HG02798 (cell line): Measurements from ENCODE around the gene COL16A1.
"Not testable (repeated sequence)": the region's sequence is repeated elsewhere in the genome, so short reads cannot be mapped to it uniquely, and the experiment has no call there.

Experiments used
- ATAC-seq: cut with Tn5 transposase; IDR thresholded peaks from one replicate; pipeline ENCODE4 v1.9.1; 2021; ENCODE audit warnings: mild to moderate bottlenecking; ENCODE audit not compliant: unreplicated experiment, poor library complexity

Gene COL16A1

GRCh38 chr1:31707711-31708110 lies 3.9 kb upstream of the COL16A1 start:
- no peak for ATAC-seq

- ATAC-seq, result not testable (repeated sequence)
These were observed 3.3 kb upstream of the COL16A1 start for GRCh38 chr1:31707059-31707600.

GRCh38 chr1:31706384-31707058 lies 2.7 kb upstream of the COL16A1 start:
- ATAC-seq, result no peak

GRCh38 chr1:31705080-31705866 lies 1.5 kb upstream of the COL16A1 start:
- ATAC-seq, result no peak

GRCh38 chr1:31704271-31705079 lies 658 bp upstream of the COL16A1 start:
- no peak for ATAC-seq

GRCh38 chr1:31702836-31703404 lies 897 bp downstream of the COL16A1 start:
- no peak for ATAC-seq

GRCh38 chr1:31701091-31701736 lies 2.6 kb downstream of the COL16A1 start:
- ATAC-seq, result no peak

GRCh38 chr1:31700468-31701090 lies 3.2 kb downstream of the COL16A1 start:
- no peak for ATAC-seq

- no peak for ATAC-seq
These were observed 4.4 kb downstream of the COL16A1 start for GRCh38 chr1:31699341-31699891.

- ATAC-seq, result no peak
These were observed 6.3 kb downstream of the COL16A1 start for GRCh38 chr1:31697369-31697984.

- no peak for ATAC-seq
These were observed 7.6 kb downstream of the COL16A1 start for GRCh38 chr1:31696242-31696641.

GRCh38 chr1:31695327-31695726 lies 8.5 kb downstream of the COL16A1 start:
- ATAC-seq, result no peak

GRCh38 chr1:31694964-31695313 lies 8.9 kb downstream of the COL16A1 start:
- ATAC-seq, result no peak

GRCh38 chr1:31694069-31694963 lies 9.5 kb downstream of the COL16A1 start:
- no peak for ATAC-seq

GRCh38 chr1:31693231-31693630 lies 10.6 kb downstream of the COL16A1 start:
- ATAC-seq, result no peak

GRCh38 chr1:31691951-31692350 lies 11.9 kb downstream of the COL16A1 start:
- ATAC-seq, result no peak

- no peak for ATAC-seq
These were observed 12.4 kb downstream of the COL16A1 start for GRCh38 chr1:31691446-31691845.

GRCh38 chr1:31690921-31691320 lies 12.9 kb downstream of the COL16A1 start:
- no peak for ATAC-seq
